HG02973 (cell line): ENCODE measurements around the gene C12orf42.

Experiments used
- ATAC-seq: cut with Tn5 transposase; IDR thresholded peaks from one replicate; pipeline ENCODE4 v1.9.1; 2021; ENCODE audit warnings: moderate library complexity; ENCODE audit not compliant: unreplicated experiment

C12orf42 gene

DNA sequence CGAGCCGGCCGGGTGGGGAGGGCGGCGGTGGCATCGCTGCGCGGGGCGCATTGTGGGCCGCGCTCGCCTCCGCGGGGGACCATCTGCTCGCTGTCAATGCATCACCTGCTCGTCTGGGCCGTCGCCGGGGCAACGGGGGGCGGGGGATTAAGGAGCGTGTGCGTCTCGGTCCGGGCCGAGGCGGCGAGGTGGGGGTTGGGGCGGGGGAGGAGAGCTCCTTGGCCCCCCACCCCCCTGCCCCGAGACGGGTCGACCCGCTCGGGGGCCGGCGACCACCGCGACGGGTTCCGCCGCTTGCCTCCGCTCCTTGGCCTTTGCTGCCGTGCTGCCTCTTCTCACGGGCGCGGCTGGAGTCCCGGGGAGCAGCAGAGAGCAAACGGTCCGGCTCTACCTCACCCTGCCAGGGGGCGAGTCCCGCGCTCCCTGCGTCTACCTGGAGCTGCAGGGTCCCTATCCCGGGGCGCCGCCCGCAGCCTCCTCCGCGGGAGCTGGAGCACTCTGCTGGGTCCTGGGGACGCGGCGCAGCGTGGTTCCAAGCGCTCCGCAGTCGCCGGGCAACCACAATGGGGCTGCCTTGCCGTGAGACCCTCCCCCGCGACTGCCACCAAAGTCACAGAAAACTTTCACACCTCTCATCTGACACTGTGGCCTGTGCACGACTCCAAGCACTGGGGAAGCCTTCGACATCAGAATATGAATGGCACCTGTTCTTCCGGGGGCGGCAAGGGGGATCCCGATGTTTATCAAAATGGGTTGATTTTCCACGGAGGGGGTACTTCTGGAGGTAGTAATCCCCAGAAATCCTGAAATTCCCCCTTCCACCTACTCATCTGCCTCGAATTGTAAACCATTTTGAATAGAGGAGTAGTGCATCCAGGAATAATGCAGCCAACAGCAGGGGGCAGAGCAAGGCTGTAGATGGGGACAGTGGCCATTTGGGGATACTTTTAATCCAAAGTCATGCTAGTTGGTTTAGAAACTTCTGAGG is at the start of gene C12orf42:
TSS of gene C12orf42 (minus strand) at position 500 of the 988 bp plus-strand sequence. CDS start 17,542 bp downstream, outside the sequence.
- peak; percentile 66 for ATAC-seq

DNA sequence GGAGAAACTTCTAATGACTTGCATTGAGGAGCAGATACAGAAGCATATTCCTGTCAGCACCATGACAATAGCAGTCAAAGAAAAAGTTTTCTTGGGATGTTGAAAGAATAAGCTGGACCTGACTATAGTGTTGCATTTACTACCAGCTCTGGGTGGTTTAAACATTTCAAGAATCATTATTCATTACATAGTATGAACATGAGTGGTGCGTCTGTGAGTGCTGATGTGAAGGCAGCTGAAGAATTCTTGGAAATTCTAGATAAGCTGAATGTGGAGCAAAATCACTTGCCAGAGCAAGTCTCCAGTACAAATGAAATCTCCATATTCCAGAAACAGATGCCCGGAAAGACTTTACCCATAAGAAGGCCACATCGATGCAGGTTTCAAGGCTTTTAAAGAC is 46.3 kb upstream of the C12orf42 start:
- ATAC-seq: no peak

DNA sequence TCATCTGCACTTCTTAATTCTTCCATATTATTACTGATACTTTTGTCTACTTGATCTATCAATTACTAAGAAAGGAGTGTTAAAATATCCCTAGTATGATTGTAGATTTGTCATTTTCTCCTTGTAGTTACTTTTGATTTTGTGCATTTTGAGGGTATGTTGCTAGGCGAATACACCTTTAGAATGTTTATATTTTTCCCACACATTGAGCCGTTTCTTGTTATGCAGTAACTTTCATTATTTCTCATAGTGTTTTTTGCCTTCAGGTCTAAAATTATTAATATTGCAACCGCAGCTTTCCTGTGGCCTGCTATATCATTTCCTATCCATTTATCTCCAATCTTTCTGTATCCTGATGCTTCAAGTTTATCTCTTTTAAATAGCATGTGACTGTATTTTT is 44.6 kb upstream of the C12orf42 start:
- ATAC-seq: no peak

DNA sequence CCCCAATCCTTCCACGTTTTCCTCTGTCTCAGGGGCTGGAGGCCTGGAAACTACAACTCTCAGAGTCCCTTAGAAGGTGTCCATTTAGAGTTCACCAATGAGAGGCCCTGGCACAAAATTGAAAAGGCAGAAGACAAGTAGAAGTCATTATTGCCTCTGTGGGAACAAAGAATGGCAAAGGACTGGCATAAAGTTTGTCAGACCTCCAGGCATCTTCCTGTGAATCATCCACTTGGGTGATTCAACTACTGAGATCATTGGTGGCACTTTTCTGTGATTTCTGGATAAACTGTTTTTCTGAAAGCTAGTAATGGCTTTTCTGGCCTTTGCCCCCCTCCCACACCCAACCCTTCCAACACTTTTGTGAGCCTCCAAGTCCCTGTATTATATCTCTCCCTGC is 42.6 kb upstream of the C12orf42 start:
- ATAC-seq: no peak

DNA sequence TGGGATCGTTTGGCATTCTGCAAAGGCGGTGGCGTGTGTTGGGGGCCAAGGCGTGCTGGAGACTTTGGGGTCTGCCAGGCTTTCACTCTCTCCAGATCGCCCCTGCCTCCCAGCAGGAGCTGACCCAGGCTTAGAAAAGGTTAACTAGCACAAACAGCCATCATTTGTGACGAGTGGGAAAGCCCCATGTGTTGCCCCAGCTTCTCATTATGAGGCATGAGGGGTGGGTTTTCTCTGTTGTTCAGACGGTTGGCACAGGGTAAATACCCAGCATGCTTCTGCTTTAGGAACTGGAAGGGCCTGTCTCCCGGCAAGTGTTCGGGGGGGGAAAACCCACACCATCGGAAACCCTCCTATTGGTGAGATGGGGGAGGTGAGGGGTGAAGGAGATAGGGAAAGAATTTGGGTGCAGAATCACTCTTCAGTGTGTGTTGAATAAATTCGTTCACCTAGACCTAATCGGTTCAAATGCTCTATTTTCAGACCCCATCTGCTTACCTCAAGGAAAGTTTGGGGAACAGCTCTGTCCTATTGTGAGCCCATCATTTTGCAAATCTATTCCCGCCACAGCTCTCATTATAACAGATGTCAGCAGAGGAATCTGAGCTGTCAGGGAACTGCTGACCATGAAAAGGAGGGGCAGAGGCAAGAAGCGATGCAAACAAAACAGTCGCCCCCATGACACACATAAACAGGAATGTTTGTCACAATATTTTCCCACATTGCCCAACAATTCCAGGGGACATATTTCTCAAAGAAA is 34.7 kb upstream of the C12orf42 start:
- ATAC-seq: no peak

GRCh38 chr12:103529306-103529705 is 33.5 kb upstream of the C12orf42 start:
- no peak for ATAC-seq

GRCh38 chr12:103524238-103524875 is 28.6 kb upstream of the C12orf42 start:
- ATAC-seq: no peak

GRCh38 chr12:103523771-103524170 is 28.0 kb upstream of the C12orf42 start:
- no peak for ATAC-seq

DNA sequence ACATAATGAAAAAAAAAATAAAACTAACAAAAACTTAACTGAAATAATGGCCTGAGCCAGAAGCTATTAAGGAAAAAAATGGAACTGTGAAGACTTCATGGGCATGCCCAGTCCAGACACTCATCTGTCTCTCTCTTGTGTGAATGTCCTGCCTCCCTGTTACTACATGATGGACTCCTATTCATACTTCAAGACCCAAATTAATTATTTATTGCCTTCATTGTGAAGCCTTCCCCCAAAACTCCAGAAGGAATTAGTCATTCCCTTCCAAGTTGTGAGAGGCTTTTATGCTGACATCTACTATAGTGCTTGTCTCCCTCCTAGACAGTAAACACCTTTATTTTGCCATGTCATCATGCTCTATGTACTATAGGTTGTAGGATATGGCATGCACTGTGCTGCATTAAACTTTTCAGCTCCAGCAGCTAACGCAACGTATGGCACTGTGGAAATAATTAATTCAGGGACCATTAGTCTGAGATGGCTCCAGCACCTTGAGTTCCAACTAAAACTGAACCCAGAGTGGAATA is 25.0 kb upstream of the C12orf42 start:
- ATAC-seq: no peak

GRCh38 chr12:103519632-103520031 is 23.9 kb upstream of the C12orf42 start:
- no peak for ATAC-seq

DNA sequence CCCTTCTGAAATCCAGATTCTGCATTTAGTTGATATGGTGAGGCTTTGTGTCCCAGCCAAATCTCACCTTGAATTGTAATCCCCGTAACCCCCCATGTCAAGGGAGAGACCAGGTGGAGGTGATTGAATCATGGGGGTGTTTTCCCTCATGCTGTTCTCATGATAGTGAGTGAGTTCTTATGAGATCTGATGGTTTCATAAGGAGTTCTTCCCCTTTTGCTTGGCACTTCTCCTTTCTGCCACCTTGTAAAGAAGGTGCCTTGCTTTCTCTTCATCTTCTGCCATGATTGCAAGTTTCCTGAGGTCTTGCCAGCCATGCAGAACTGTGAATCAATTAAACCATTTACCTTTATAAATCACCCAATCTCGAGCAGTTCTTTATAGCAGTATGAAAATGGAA is 23.1 kb upstream of the C12orf42 start:
- ATAC-seq: no peak

DNA sequence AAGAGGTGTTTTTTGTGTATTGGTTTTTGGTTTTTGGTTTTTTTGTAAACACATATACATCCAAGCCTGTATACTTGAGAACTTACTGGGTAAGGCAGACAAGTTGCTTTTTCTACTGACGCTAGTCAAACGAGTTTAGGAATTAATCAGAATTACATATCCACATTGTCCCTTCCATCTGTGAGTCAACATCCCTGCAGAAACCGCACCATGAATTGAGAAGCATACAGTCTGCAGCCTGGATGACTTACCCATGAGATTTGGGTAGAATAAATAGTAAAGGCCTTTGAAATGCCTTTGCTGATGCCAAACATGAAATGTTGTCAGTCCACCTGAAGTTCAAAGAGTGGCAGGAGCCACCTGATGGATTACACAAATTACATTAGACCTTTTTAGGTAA is 21.4 kb upstream of the C12orf42 start:
- ATAC-seq: no peak

DNA sequence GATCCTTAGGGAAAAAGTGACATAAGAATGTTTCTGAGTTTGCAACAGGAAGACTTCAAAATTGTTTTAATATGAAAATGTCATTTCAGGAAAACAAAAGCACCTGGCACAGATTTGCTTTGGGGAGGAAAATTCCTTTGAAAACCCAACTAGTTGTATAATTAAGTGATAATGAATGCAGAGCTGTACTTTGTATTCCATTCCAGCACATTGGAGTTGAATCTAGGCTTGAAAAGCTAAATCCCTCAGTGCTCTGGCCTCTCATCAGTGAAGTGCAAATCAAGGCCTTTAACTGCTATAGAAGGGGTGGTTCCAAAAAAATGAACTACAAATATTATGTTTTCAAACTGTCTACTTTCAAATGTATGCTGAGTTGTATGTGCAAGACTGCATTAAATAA is 19.6 kb upstream of the C12orf42 start:
- no peak for ATAC-seq

- no peak for ATAC-seq
Measured at GRCh38 chr12:103513875-103514274, 18.1 kb upstream of the C12orf42 start.

DNA sequence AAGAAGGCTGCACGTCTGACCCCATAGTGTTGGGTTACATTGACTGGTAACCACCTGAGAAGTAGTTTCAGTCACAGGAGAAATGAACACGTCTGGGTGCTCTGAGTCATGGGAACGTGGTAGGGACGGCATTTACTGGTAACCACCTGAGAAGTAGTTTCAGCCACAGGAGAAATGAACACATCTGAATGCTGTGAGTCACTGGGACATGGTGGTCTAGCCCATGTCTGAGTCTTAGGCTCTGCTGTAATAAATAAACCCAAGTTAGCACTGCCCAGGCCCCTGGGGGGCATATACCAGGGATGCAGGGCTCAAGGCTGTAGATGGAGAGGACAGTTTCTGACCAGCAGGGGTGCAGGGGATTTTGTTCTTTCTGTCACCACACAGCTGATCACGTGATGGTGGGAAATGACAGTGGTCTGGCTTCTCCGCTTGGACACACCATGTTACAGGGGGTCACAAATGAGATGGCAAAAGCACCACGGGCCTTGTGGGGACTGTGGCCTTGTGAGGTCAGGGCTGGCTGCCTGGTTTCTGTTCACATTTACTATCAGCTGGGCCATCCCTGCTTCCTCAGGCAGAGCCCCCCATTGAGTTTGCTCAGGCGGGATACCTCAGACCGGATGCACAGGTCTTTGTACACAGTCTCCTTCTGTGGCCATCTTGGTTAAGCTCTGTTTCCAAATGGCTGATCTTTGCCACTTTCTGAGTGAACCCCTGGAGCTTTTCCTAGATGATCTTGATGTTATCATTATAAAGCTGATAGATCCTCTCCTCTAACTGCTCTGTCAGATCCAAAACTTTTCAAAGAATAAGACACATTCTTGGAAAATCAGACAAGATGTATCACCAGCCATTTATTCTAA is 9.8 kb upstream of the C12orf42 start:
- ATAC-seq: peak; percentile 94

DNA sequence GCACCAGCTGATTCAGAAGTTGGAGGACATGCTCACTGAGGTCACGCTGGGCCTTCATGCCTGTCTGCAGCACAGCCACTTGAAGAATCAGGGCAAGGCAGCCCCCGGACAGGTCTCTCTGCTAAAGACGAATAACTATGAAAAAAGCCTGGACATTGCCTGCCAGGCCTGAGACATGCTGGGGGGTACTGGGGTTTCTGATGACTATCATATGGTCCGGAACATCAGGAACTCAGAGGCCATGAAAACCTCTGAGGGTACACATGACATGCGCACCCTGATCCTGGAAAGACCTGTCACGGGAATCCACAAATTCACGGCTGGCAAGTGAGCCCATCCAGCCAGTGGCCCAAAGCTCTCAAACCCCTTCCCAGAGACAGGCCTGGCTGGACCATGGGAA is 8.8 kb upstream of the C12orf42 start:
- no peak for ATAC-seq

DNA sequence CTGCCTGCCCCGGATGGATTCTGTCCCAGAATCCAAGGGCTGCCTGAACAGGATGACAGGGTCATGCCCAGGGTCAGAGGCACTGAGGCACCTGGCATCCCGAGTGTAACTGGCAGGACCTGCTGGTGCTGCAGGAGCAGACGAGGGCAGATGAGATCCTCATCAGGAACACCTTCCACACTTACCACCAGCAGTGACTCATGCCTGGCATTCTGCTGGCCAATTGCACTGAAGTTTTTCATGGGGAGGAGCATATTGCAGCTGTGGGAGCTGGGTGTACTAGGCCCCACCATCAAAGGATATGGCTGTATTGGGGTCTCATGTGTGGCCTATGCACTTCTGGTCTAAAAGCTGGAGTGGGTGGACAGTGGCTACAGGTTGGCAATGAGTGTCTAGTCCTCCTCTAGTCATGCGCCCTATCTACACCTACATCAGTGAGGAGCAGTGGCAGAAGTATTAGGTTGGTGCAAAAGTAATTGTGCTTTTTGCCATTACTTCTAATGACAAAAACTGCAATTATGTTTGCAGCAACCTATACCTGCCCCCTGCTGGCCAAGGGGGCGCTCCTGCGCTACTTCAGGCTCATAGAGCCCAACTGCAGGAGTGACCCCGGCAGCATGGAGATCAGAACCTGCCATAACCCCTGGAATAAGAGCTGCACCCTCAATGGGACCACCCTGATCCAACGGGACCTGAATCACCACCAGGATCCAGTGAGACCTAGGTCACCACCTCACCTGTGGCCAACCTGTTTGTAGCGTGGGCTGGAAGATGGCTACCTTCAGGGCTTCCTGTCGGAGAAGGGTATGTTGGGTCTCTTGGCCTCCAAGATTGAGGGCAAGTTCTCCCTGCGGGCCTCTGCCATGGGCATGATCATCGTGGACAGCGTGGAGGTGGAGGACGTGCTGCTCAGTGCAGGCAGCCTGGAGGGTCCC is 8.0 kb upstream of the C12orf42 start:
- no peak for ATAC-seq

DNA sequence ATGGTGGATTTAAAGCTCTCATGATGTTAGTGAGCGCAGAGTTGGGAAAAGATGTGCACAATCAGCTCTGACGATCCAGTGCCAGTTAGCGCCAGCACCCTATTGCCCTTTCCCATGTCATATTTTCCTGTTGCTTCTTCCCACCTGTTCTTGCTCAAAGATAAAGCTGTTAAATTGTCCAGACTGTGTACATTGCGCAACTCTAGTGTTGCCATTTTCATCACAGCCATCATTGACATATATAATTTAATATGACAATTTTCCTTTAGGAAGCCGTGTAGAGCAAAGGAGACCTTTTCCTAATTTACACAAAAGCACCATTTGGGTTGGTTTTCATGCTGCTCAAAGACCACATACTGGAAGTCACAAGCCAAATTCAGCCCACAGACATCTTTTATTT is 5.7 kb upstream of the C12orf42 start:
- ATAC-seq: no peak

DNA sequence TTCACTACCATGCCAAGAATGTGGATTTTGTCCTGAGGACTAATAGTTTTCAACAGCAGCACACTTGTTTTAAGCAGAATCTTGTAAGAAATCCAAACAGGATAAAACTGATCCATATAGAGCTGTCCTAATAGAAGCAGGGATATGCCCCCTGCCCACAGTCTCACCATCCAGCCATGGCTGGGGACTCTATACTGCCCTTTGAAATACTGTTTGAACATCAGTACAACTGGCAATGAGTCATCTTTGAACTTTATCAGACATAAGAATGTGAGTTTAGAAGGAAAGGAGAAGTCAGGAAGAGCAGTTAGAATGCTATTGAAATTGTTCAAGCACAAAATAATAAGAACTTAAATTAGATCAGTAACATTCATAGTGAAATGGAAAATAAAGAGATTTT is 3.8 kb upstream of the C12orf42 start:
- ATAC-seq: no peak
